ENCODE results near the gene CPEB4. TPM values are rescaled to one million over a fixed set of nuclear protein-coding genes. Genes with fewer than 3 reads are reported as not detected.

CPEB4 gene
- total and polyA plus RNA-seq, 4 donors: 14.3 to 113 (median 32.1) TPM

DNA sequence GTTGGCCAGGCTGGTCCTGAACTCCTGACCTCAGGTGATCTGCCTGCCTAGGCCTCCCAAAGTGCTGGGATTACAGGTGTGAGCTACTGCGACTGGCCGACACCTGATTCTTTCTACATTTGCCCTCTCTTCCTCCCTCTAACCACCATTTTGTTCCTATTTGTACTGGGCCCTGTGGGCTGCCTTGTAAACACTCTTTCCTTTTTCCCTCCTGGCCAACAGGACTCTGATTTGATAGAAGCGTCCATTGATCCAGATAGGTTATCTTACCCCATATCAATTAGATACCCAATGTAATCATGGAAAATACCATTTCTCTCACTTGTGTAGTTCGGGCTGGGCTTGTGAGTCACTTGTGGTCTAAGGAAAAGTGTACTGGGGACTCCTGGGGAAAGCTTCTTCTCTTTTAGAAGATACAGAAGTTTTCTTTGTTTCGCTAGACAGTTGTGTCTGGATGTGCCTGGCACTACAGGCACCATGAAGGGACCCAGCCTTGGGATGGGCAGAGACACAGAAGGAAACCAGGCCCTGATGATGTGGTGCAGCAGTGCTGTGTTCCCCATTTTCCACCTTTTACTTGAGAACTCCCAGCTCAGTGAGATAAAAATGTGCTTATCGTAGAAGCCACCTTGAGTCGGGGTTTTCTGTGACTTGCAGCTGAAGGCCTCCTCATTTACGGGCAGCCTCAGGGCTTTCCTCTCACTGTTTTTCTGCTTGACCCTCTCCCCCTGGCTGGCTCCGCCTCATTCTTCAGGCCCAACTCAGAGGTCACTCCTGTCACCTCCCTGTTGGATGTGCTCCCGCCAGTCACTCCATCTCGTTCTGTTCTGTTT lies 32.8 kb upstream of the CPEB4 start:
- DNase-seq (ENCODE audit: low spot score): peak; percentile 77
- H3K4me3 ChIP-seq (ENCODE audit: low read depth in 1 of 3, low read length in 3 of 3): no peak overlapping the region
- no peak overlapping the region for H3K27ac ChIP-seq (ENCODE audit: low read depth in 1 of 2, low read length in 2 of 2)
- no peaks in the 10 kb centered on the region for H3K27me3 ChIP-seq (ENCODE audit: control insufficient read depth in 4 of 4, insufficient read depth in 4 of 4, low read length in 3 of 4)
- H3K4me1 ChIP-seq (ENCODE audit: control insufficient read depth in 4 of 4, insufficient read depth in 4 of 4, low read length in 3 of 4): peaks cover 0 to 2% (median under 1%) of the 10 kb centered on the region in 4 donors
- WGBS: 95% methylated on average over 11 of the region's 11 CpGs
- TF ChIP-seq, protein P1, sequence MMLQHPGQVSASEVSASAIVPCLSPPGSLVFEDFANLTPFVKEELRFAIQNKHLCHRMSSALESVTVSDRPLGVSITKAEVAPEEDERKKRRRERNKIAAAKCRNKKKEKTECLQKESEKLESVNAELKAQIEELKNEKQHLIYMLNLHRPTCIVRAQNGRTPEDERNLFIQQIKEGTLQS (IDR thresholded peaks at IDR 0.05): no peak
- TF ChIP-seq HNF4A (conservative IDR thresholded peaks at IDR 0.05) (no peak), FOXA1 (IDR thresholded peaks at IDR 0.05) (no peak), NR2F2 (IDR thresholded peaks at IDR 0.05) (no peak), HNF4G (IDR thresholded peaks at IDR 0.05) (no peak), EGR1 (IDR thresholded peaks at IDR 0.05; ENCODE audit: low read depth in 2 of 2) (no peak), RXRA (IDR thresholded peaks at IDR 0.05) (no peak), CTCF (IDR thresholded peaks at IDR 0.05; ENCODE audit: low read depth, low read length, missing input control) (no peak), TAF1 (conservative IDR thresholded peaks at IDR 0.05) (no peak), GABPA (IDR thresholded peaks at IDR 0.05 in 1 of 2, conservative IDR thresholded peaks at IDR 0.05 in 1 of 2) (no peak), RAD21 (IDR thresholded peaks at IDR 0.05) (no peak), ZBTB33 (IDR thresholded peaks at IDR 0.05) (no peak), YY1 (IDR thresholded peaks at IDR 0.05) (no peak), SP1 (IDR thresholded peaks at IDR 0.05) (no peak), JUND (IDR thresholded peaks at IDR 0.05) (no peak), FOXA2 (IDR thresholded peaks at IDR 0.05) (no peak)
- TF ChIP-seq, protein P2, sequence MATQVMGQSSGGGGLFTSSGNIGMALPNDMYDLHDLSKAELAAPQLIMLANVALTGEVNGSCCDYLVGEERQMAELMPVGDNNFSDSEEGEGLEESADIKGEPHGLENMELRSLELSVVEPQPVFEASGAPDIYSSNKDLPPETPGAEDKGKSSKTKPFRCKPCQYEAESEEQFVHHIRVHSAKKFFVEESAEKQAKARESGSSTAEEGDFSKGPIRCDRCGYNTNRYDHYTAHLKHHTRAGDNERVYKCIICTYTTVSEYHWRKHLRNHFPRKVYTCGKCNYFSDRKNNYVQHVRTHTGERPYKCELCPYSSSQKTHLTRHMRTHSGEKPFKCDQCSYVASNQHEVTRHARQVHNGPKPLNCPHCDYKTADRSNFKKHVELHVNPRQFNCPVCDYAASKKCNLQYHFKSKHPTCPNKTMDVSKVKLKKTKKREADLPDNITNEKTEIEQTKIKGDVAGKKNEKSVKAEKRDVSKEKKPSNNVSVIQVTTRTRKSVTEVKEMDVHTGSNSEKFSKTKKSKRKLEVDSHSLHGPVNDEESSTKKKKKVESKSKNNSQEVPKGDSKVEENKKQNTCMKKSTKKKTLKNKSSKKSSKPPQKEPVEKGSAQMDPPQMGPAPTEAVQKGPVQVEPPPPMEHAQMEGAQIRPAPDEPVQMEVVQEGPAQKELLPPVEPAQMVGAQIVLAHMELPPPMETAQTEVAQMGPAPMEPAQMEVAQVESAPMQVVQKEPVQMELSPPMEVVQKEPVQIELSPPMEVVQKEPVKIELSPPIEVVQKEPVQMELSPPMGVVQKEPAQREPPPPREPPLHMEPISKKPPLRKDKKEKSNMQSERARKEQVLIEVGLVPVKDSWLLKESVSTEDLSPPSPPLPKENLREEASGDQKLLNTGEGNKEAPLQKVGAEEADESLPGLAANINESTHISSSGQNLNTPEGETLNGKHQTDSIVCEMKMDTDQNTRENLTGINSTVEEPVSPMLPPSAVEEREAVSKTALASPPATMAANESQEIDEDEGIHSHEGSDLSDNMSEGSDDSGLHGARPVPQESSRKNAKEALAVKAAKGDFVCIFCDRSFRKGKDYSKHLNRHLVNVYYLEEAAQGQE (IDR thresholded peaks at IDR 0.05): no peak
- TF ChIP-seq, protein P3, sequence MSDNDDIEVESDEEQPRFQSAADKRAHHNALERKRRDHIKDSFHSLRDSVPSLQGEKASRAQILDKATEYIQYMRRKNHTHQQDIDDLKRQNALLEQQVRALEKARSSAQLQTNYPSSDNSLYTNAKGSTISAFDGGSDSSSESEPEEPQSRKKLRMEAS (IDR thresholded peaks at IDR 0.05): no peak
- no peaks in the 10 kb centered on the region for H3K9me3 ChIP-seq (ENCODE audit: control insufficient read depth in 4 of 4, low read length in 3 of 4)
- H3K9ac ChIP-seq (ENCODE audit: low read depth in 1 of 2, low read length in 2 of 2): no peak overlapping the region
- H3K36me3 ChIP-seq (ENCODE audit: control insufficient read depth in 4 of 4, insufficient read depth in 3 of 4, low read depth in 1 of 4, low read length in 3 of 4): no peaks in the 10 kb centered on the region
